Measurements from ENCODE around the gene NQO2.

Gene NQO2

DNA sequence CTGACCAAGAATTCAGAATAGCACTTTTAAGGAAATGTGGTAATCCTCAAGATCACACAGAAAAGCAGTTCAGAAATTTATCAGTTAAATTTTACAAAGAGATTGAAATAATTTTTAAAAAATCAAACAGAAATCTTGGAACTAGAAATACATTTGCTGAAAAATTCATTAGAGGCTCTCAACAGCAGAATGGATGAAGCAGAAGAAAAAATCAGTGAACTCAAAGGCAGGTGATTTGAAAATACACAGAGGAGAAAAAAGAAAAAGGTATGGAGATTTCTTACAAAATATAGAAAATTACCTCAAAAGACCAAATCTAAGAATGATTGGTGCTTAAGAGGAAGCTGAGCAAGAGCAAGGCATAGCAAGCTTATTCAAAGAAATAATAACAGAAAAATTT, 11.5 kb downstream of the NQO2 start:
- H3F3A ChIP-seq (ENCODE audit: insufficient read depth, low read length), result no peaks in the 10 kb centered on the region
- peaks cover 17% of the 10 kb centered on the region for H3K9me3 ChIP-seq (ENCODE audit: low read length)
- H2AFZ ChIP-seq (ENCODE audit: low read length), result no peak overlapping the region
- no peaks in the 10 kb centered on the region for H3K9me2 ChIP-seq (ENCODE audit: low read depth, low read length)
- H3K9ac ChIP-seq (ENCODE audit: low read length), result no peak overlapping the region
- H4K20me1 ChIP-seq (ENCODE audit: insufficient read depth, low read length), result no peaks in the 10 kb centered on the region
- H3K4me2 ChIP-seq (ENCODE audit: low read length), result no peak overlapping the region
- TF ChIP-seq CTCF (IDR thresholded peaks at IDR 0.05; ENCODE audit: low read length) (no peak), EZH2 (IDR thresholded peaks at IDR 0.05; ENCODE audit: borderline replicate concordance, low read length) (no peak)
- H3K79me2 ChIP-seq (ENCODE audit: insufficient read depth, low read length), result no peaks in the 10 kb centered on the region
- H3K27me3 ChIP-seq (ENCODE audit: insufficient read depth, low read length), result no peaks in the 10 kb centered on the region
- peaks cover 60% of the 10 kb centered on the region for H3K36me3 ChIP-seq (ENCODE audit: insufficient read depth, low read length)
- H3K27ac ChIP-seq (ENCODE audit: low read depth, low read length, poor library complexity, severe bottlenecking), result no peak overlapping the region
- no peaks in the 10 kb centered on the region for H3K4me1 ChIP-seq (ENCODE audit: insufficient read depth, low read length, severe bottlenecking)
- H3K4me3 ChIP-seq (ENCODE audit: low read depth, low read length, poor library complexity, severe bottlenecking), result no peak overlapping the region

DNA sequence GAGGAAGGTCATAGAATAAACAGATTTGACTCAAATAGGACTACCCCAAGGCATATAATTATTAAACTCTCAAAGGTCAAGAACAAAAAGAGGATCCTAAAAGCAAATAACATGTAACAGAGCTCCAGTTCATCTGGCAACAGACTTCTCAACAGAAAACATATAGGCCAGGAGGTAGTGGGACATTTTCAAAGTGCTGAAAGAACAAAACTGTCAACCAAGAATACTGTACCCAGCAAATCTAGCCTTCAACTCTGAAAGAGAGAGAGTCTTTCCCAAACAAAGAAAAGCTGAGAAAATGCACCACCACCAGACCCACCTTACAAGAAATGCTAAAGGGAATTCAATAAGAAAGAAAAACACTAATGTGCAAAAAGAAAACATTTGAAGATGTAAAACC, 11.9 kb downstream of the NQO2 start:
- no peak overlapping the region for H3K4me3 ChIP-seq (ENCODE audit: low read depth, low read length, poor library complexity, severe bottlenecking)
- H3K27me3 ChIP-seq (ENCODE audit: insufficient read depth, low read length), result no peaks in the 10 kb centered on the region
- no peak overlapping the region for H2AFZ ChIP-seq (ENCODE audit: low read length)
- no peak overlapping the region for H3K27ac ChIP-seq (ENCODE audit: low read depth, low read length, poor library complexity, severe bottlenecking)
- H3K4me1 ChIP-seq (ENCODE audit: insufficient read depth, low read length, severe bottlenecking), result no peaks in the 10 kb centered on the region
- no peaks in the 10 kb centered on the region for H3K79me2 ChIP-seq (ENCODE audit: insufficient read depth, low read length)
- peaks cover 55% of the 10 kb centered on the region for H3K36me3 ChIP-seq (ENCODE audit: insufficient read depth, low read length)
- H3K9me2 ChIP-seq (ENCODE audit: low read depth, low read length), result no peaks in the 10 kb centered on the region
- TF ChIP-seq EZH2 (IDR thresholded peaks at IDR 0.05; ENCODE audit: borderline replicate concordance, low read length), result no peak
- no peak for TF ChIP-seq CTCF (IDR thresholded peaks at IDR 0.05; ENCODE audit: low read length)
- no peak overlapping the region for H3K9ac ChIP-seq (ENCODE audit: low read length)
- H3F3A ChIP-seq (ENCODE audit: insufficient read depth, low read length), result no peaks in the 10 kb centered on the region
- peaks cover 17% of the 10 kb centered on the region for H3K9me3 ChIP-seq (ENCODE audit: low read length)
- H3K4me2 ChIP-seq (ENCODE audit: low read length), result no peak overlapping the region
- H4K20me1 ChIP-seq (ENCODE audit: insufficient read depth, low read length), result no peaks in the 10 kb centered on the region

DNA sequence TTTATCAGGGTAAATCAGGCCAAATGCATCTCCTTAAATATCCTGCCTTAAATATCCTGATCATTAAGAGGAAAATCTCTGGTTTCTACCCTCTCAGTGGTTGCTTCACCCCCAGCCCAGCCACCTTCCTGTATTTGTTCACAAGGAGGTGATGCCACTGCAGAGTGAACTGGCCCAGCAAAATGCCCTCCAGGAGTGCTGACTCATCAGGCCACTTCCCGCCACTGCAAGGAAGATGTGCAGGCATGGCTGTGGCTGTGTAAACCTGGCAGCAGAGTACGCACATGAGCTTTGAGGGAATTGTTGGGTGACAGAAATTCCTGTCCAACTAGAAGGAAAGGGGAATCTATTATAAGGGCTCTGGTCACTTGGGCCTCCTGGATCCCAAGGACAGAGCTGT, 13.8 kb downstream of the NQO2 start:
- Histone ChIP-seq H3K9ac (ENCODE audit: low read length) (no peak overlapping the region), H2AFZ (ENCODE audit: low read length) (no peak overlapping the region), H3K9me3 (ENCODE audit: low read length) (peaks cover 17% of the 10 kb centered on the region), H3K27me3 (ENCODE audit: insufficient read depth, low read length) (no peaks in the 10 kb centered on the region), H4K20me1 (ENCODE audit: insufficient read depth, low read length) (no peaks in the 10 kb centered on the region), H3K4me1 (ENCODE audit: insufficient read depth, low read length, severe bottlenecking) (no peaks in the 10 kb centered on the region), H3K36me3 (ENCODE audit: insufficient read depth, low read length) (peaks cover 55% of the 10 kb centered on the region), H3K79me2 (ENCODE audit: insufficient read depth, low read length) (no peaks in the 10 kb centered on the region), H3K27ac (ENCODE audit: low read depth, low read length, poor library complexity, severe bottlenecking) (no peak overlapping the region), H3K4me3 (ENCODE audit: low read depth, low read length, poor library complexity, severe bottlenecking) (no peak overlapping the region), H3F3A (ENCODE audit: insufficient read depth, low read length) (no peaks in the 10 kb centered on the region), H3K4me2 (ENCODE audit: low read length) (no peak overlapping the region), H3K9me2 (ENCODE audit: low read depth, low read length) (no peaks in the 10 kb centered on the region)
- TF ChIP-seq CTCF (IDR thresholded peaks at IDR 0.05; ENCODE audit: low read length), result no peak
- TF ChIP-seq EZH2 (IDR thresholded peaks at IDR 0.05; ENCODE audit: borderline replicate concordance, low read length), result no peak
